GM12891 (cell line): ENCODE data around the gene ZBTB46.

Experiments
- PAX5 ChIP-seq: IDR thresholded peaks from 2 replicates; pipeline ENCODE4 v1.6.1; 2011; ENCODE audit warnings: low read length, moderate library complexity, mild to moderate bottlenecking; ENCODE audit not compliant: insufficient read depth, severe bottlenecking
- POLR2A ChIP-seq: IDR thresholded peaks from 2 replicates; pipeline ENCODE4 v1.6.1; 2011; ENCODE audit warnings: low read depth, low read length, control low read depth
- POLR2AphosphoS5 ChIP-seq: IDR thresholded peaks from 2 replicates; pipeline ENCODE4 v1.6.1; 2011; ENCODE audit warnings: low read depth, low read length, control low read depth
- POU2F2 ChIP-seq: IDR thresholded peaks from 2 replicates; pipeline ENCODE4 v1.6.1; 2011; ENCODE audit warnings: low read depth, mild to moderate bottlenecking, control low read depth, low read length, moderate library complexity

GRCh38 chr20:63755933-63756647, 75.0 kb downstream of the ZBTB46 start:
- TF ChIP-seq POLR2A (no peak), POLR2AphosphoS5 (no peak), PAX5 (no peak), POU2F2 (no peak)
